Sigmoid colon (tissue), 4 donors: ENCODE data around the gene MTMR6.

ENCODE experiments used
- CTCF ChIP-seq, 4 experiments: fragments of 450-650 bp in 3 of 4; fragments of 200-600 bp in 1 of 4; IDR thresholded peaks; one replicate each; pipeline ENCODE4 v1.5.1; 2016 to 2019; ENCODE audit warnings: antibody characterized with exemption in 4 of 4, mild to moderate bottlenecking in 3 of 4, moderate library complexity in 2 of 4
- EP300 ChIP-seq, 4 donors: sonication (generic); formaldehyde crosslinking; IDR thresholded peaks; one replicate each; pipeline ENCODE4 v1.6.1; 2017; ENCODE audit warnings: antibody characterized with exemption in 4 of 4
- POLR2A ChIP-seq, 2 donors: fragments of 450-650 bp; IDR thresholded peaks; one replicate each; pipeline ENCODE4 v1.6.1; 2016; ENCODE audit warnings: antibody characterized with exemption in 2 of 2, mild to moderate bottlenecking in 2 of 2, moderate library complexity in 2 of 2
- POLR2AphosphoS5 ChIP-seq, 4 donors: sonication (generic); formaldehyde crosslinking; IDR thresholded peaks; one replicate each; pipeline ENCODE4 v1.6.1; 2017; ENCODE audit warnings: antibody characterized with exemption in 4 of 4

- TF ChIP-seq POLR2AphosphoS5 (IDR thresholded peaks at IDR 0.05) (no peak), CTCF (IDR thresholded peaks at IDR 0.05) (no peak), POLR2A (IDR thresholded peaks at IDR 0.05) (no peak), EP300 (IDR thresholded peaks at IDR 0.05) (no peak)
Observed at GRCh38 chr13:25291691-25292090, 4.4 kb upstream of the MTMR6 start.
